Measurements from ENCODE around the gene SRPK2.

DNA sequence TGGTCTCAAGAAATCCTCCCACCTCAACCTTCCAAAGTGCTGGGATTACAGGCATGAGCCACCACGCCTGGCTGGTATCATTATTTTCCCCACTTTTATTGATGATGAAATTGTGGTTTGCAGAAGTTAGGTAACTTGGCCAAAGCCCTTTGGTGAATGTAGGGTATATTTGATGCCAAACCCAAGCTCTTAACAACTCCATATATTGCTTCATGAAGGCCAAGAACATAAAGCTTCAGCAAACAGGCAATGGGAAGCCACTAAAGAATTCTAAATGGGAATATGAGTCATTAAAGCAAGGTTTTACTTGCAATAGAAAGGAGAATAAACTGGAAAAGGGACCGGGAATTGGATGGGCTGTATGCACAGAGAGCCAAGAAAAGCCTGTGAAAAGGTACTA lies 232.0 kb downstream of the SRPK2 start:
- TF ChIP-seq GABPB1 (CRISPR knock-in tag; IDR thresholded peaks at IDR 0.05) = no peak
- no peak for TF ChIP-seq CTCF (IDR thresholded peaks at IDR 0.05)
- TF ChIP-seq ZNF416 (CRISPR knock-in tag; IDR thresholded peaks at IDR 0.05) = no peak
